Measurements from ENCODE around the gene THAP4. TPM values are rescaled to one million over a fixed set of nuclear protein-coding genes. Genes with fewer than 3 reads are reported as not detected.

THAP4 gene
- total and polyA plus RNA-seq, 5 donors = 74.2 to 126 (median 94.2) TPM

- H3K27ac ChIP-seq (ENCODE audit: low read length) = peak overlapping the region; percentile 83
- no peaks in the 10 kb centered on the region for H3K27me3 ChIP-seq (ENCODE audit: control insufficient read depth, insufficient read depth)
- no peaks in the 10 kb centered on the region for H3K9me3 ChIP-seq (ENCODE audit: control insufficient read depth, low read length)
- intact Hi-C loops (cut with DNase I) = loop anchor here in 2 of 4 donors (10.0 kb wide), 1 partner anchor 132 kb away; the partner anchor contains the start of gene STK25 (in 2 of the 2)
- H3K4me1 ChIP-seq (ENCODE audit: control insufficient read depth, insufficient read depth, low read length) = peaks cover 2% of the 10 kb centered on the region
- WGBS = under 1% methylated on average over 97 of the region's 97 CpGs
- DNase-seq (peak; percentile 46 to 78 (median 75)), ATAC-seq (peak; percentile 47 to 57)
- peak overlapping the region; percentile 88 for H3K4me3 ChIP-seq (ENCODE audit: low read length)
Observed at GRCh38 chr2:241636182-241637017, 558 bp downstream of the THAP4 start.

- intact Hi-C loops (cut with DNase I) = loop anchor here in 2 of 4 donors (10.0 kb wide), 1 partner anchor 131 kb away; the partner anchor contains the start of gene STK25 (in 2 of the 2)
Observed at GRCh38 chr2:241635756-241636155, 1.2 kb downstream of the THAP4 start.

GRCh38 chr2:241633561-241633960 lies 3.4 kb downstream of the THAP4 start:
- H3K4me1 ChIP-seq (ENCODE audit: control insufficient read depth, insufficient read depth, low read length) = peaks cover 2% of the 10 kb centered on the region
- ATAC-seq = no peak
- H3K27ac ChIP-seq (ENCODE audit: low read length) = no peak overlapping the region
- H3K27me3 ChIP-seq (ENCODE audit: control insufficient read depth, insufficient read depth) = no peaks in the 10 kb centered on the region
- no peaks in the 10 kb centered on the region for H3K9me3 ChIP-seq (ENCODE audit: control insufficient read depth, low read length)
- H3K4me3 ChIP-seq (ENCODE audit: low read length) = no peak overlapping the region
- intact Hi-C loops (cut with DNase I) = loop anchor here in 2 of 4 donors (10.0 kb wide), 1 partner anchor 129 kb away; the partner anchor contains the start of gene STK25 (in 2 of the 2)
- 87% methylated on average over 17 of the region's 17 CpGs for WGBS
- peak in 1 of 3 donors; percentile 36 for DNase-seq

More at GRCh38 chr2:241635756-241636155, 1.2 kb downstream of the THAP4 start:
- Histone ChIP-seq H3K27ac (ENCODE audit: low read length) (no peak overlapping the region), H3K9me3 (ENCODE audit: control insufficient read depth, low read length) (no peaks in the 10 kb centered on the region), H3K4me3 (ENCODE audit: low read length) (peak overlapping the region; percentile 88), H3K27me3 (ENCODE audit: control insufficient read depth, insufficient read depth) (no peaks in the 10 kb centered on the region), H3K4me1 (ENCODE audit: control insufficient read depth, insufficient read depth, low read length) (peaks cover 2% of the 10 kb centered on the region)
- no peak for DNase-seq
- WGBS = 21% methylated on average over 6 of the region's 6 CpGs
- ATAC-seq = no peak

GRCh38 chr2:241632478-241633325 lies 4.3 kb downstream of the THAP4 start:
- WGBS = 92% methylated on average over 39 of the region's 39 CpGs
- no peak overlapping the region for H3K4me3 ChIP-seq (ENCODE audit: low read length)
- ATAC-seq = no peak
- DNase-seq = peak in 1 of 3 donors; percentile 35
- no peaks in the 10 kb centered on the region for H3K27me3 ChIP-seq (ENCODE audit: control insufficient read depth, insufficient read depth)
- peaks cover 2% of the 10 kb centered on the region for H3K4me1 ChIP-seq (ENCODE audit: control insufficient read depth, insufficient read depth, low read length)
- no peak overlapping the region for H3K27ac ChIP-seq (ENCODE audit: low read length)
- no peaks in the 10 kb centered on the region for H3K9me3 ChIP-seq (ENCODE audit: control insufficient read depth, low read length)
- intact Hi-C loops (cut with DNase I) = loop anchor here in 2 of 4 donors (10.0 kb wide), 1 partner anchor 128 kb away; the partner anchor contains the start of gene STK25 (in 2 of the 2)

GRCh38 chr2:241629762-241630435 lies 7.1 kb downstream of the THAP4 start:
- no peak for DNase-seq
- Histone ChIP-seq H3K4me3 (ENCODE audit: low read length) (no peak overlapping the region), H3K27me3 (ENCODE audit: control insufficient read depth, insufficient read depth) (no peaks in the 10 kb centered on the region), H3K4me1 (ENCODE audit: control insufficient read depth, insufficient read depth, low read length) (peaks cover under 1% of the 10 kb centered on the region), H3K9me3 (ENCODE audit: control insufficient read depth, low read length) (no peaks in the 10 kb centered on the region), H3K27ac (ENCODE audit: low read length) (no peak overlapping the region)
- intact Hi-C loops (cut with DNase I) = loop anchor here in 2 of 4 donors (10.0 kb wide), 1 partner anchor 125 kb away; the partner anchor contains the start of gene STK25 (in 2 of the 2)
- no peak for ATAC-seq
- WGBS = 61% methylated on average over 11 of the region's 11 CpGs

- 94% methylated on average over 10 of the region's 10 CpGs for WGBS
- Histone ChIP-seq H3K27ac (ENCODE audit: low read length) (no peak overlapping the region), H3K9me3 (ENCODE audit: control insufficient read depth, low read length) (no peaks in the 10 kb centered on the region), H3K4me3 (ENCODE audit: low read length) (no peak overlapping the region), H3K4me1 (ENCODE audit: control insufficient read depth, insufficient read depth, low read length) (no peaks in the 10 kb centered on the region), H3K27me3 (ENCODE audit: control insufficient read depth, insufficient read depth) (no peaks in the 10 kb centered on the region)
- DNase-seq (no peak), ATAC-seq (peak; percentile 23 to 58)
- intact Hi-C loops (cut with DNase I) = no loop called here
Observed at GRCh38 chr2:241627675-241628074, 9.3 kb downstream of the THAP4 start.

GRCh38 chr2:241620419-241620769 lies 16.6 kb downstream of the THAP4 start:
- 93% methylated on average over 6 of the region's 6 CpGs for WGBS
- DNase-seq (peak in 1 of 3 donors; percentile 25), ATAC-seq (no peak)
- no peak overlapping the region for H3K27ac ChIP-seq (ENCODE audit: low read length)
- H3K4me3 ChIP-seq (ENCODE audit: low read length) = no peak overlapping the region
- H3K9me3 ChIP-seq (ENCODE audit: control insufficient read depth, low read length) = no peaks in the 10 kb centered on the region
- intact Hi-C loops (cut with DNase I) = no loop called here
- peaks cover 10% of the 10 kb centered on the region for H3K4me1 ChIP-seq (ENCODE audit: control insufficient read depth, insufficient read depth, low read length)
- no peaks in the 10 kb centered on the region for H3K27me3 ChIP-seq (ENCODE audit: control insufficient read depth, insufficient read depth)

GRCh38 chr2:241619597-241620418 lies 17.1 kb downstream of the THAP4 start:
- DNase-seq (peak in 1 of 3 donors; percentile 12), ATAC-seq (no peak)
- H3K4me3 ChIP-seq (ENCODE audit: low read length) = no peak overlapping the region
- no peaks in the 10 kb centered on the region for H3K27me3 ChIP-seq (ENCODE audit: control insufficient read depth, insufficient read depth)
- no peak overlapping the region for H3K27ac ChIP-seq (ENCODE audit: low read length)
- intact Hi-C loops (cut with DNase I) = no loop called here
- peaks cover 10% of the 10 kb centered on the region for H3K4me1 ChIP-seq (ENCODE audit: control insufficient read depth, insufficient read depth, low read length)
- 95% methylated on average over 20 of the region's 20 CpGs for WGBS
- no peaks in the 10 kb centered on the region for H3K9me3 ChIP-seq (ENCODE audit: control insufficient read depth, low read length)

- ATAC-seq = no peak
- 75% methylated on average over 11 of the region's 11 CpGs for WGBS
- H3K9me3 ChIP-seq (ENCODE audit: control insufficient read depth, low read length) = no peaks in the 10 kb centered on the region
- no peak overlapping the region for H3K27ac ChIP-seq (ENCODE audit: low read length)
- H3K4me3 ChIP-seq (ENCODE audit: low read length) = no peak overlapping the region
- intact Hi-C loops (cut with DNase I) = no loop called here
- H3K4me1 ChIP-seq (ENCODE audit: control insufficient read depth, insufficient read depth, low read length) = peaks cover 10% of the 10 kb centered on the region
- H3K27me3 ChIP-seq (ENCODE audit: control insufficient read depth, insufficient read depth) = no peaks in the 10 kb centered on the region
- no peak for DNase-seq
Observed at GRCh38 chr2:241618829-241619228, 18.1 kb downstream of the THAP4 start.

Data from right cardiac atrium (tissue), 5 donors.